AG04449 (cell line): Measurements from ENCODE around the gene GSTM4.
"Not testable (repeated sequence)": the region's sequence is repeated elsewhere in the genome, so short reads cannot be mapped to it uniquely, and the experiment has no call there.

Source experiments
- CTCF ChIA-PET: fragments of 350-600 bp; formaldehyde crosslinking; extraction: SDS; loops from one replicate; lab custom pipeline; 2021; ENCODE audit warnings: antibody characterized with exemption; lab: Yijun Ruan, JAX
- POLR2A ChIA-PET: fragments of 400-600, 350-600 bp; formaldehyde crosslinking; extraction: SDS; loops from one replicate; lab custom pipeline; 2020; ENCODE audit warnings: antibody characterized with exemption, inconsistent platforms; lab: Yijun Ruan, JAX
- DNase-seq: peaks from one replicate; pipeline ENCODE4 v3.0.0-alpha.2; 2010; ENCODE audit warnings: low read depth, low spot score
- H3K4me3 ChIP-seq: 2 replicates; pipeline ENCODE4 v1.5.1; 2011; ENCODE audit warnings: low read depth, mild to moderate bottlenecking, control low read depth, low read length
- TF ChIP-seq, protein P1 (sequence below): IDR thresholded peaks from one replicate; pipeline ENCODE4 v1.5.1; 2011; ENCODE audit warnings: mild to moderate bottlenecking, moderate library complexity, low read length, control low read depth, inconsistent platforms; ENCODE audit not compliant: insufficient read depth; ENCODE audit errors: missing control alignments

GSTM4 gene

GRCh38 chr1:109697066-109697465 lies 41.2 kb downstream of the GSTM4 start:
- CTCF ChIA-PET: no interaction called here
- DNase-seq: no peak
- H3K4me3 ChIP-seq: no peak overlapping the region
- TF ChIP-seq, protein P1, sequence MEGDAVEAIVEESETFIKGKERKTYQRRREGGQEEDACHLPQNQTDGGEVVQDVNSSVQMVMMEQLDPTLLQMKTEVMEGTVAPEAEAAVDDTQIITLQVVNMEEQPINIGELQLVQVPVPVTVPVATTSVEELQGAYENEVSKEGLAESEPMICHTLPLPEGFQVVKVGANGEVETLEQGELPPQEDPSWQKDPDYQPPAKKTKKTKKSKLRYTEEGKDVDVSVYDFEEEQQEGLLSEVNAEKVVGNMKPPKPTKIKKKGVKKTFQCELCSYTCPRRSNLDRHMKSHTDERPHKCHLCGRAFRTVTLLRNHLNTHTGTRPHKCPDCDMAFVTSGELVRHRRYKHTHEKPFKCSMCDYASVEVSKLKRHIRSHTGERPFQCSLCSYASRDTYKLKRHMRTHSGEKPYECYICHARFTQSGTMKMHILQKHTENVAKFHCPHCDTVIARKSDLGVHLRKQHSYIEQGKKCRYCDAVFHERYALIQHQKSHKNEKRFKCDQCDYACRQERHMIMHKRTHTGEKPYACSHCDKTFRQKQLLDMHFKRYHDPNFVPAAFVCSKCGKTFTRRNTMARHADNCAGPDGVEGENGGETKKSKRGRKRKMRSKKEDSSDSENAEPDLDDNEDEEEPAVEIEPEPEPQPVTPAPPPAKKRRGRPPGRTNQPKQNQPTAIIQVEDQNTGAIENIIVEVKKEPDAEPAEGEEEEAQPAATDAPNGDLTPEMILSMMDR: no peak
- POLR2A ChIA-PET: no interaction called here

GRCh38 chr1:109697861-109698260 lies 42.0 kb downstream of the GSTM4 start:
- POLR2A ChIA-PET, H3K4me3 ChIP-seq, DNase-seq, CTCF ChIA-PET: not testable (repeated sequence)

DNA sequence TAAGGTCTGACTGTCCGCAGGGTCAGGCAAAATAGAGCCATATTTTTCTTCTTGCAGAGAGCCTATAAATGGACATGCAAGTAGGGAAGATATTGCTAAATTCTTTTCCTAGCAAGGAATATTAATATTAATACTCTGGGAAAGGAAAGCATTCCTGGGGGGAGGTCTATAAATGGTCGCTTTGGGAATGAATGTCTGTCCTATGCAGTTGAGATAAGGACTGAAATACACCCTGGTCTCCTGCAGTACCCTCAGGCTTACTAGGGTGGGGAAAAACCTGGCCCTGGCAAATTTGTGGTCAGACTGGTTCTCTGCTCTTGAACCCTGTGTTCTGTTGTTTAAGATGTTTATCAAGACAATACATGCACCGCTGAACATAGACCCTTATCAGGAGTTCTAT lies 47.0 kb downstream of the GSTM4 start:
- DNase-seq, CTCF ChIA-PET, POLR2A ChIA-PET, H3K4me3 ChIP-seq: not testable (repeated sequence)

DNA sequence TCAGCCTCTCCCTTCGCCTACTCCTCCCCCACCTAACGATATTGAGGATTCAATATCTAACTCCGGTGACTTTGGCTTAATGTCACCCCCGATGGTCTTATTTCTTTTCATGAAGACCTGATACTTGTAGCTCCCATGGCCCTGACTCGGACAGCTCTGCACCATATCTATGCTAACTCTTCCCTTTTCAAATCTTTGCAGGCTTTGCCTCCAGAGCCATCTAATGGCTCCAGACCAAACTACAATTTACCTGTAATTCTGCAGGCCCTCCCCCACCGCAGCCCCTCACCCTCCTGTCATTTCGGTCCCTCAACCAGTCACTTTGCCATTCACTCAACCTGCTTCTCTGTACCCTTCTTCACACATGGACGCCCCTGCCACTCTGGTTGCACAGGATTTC lies 48.3 kb downstream of the GSTM4 start:
- ChIA-PET POLR2A (no interaction called here), CTCF (no interaction called here)
- TF ChIP-seq, protein P1: no peak
- DNase-seq: no peak
- H3K4me3 ChIP-seq: no peak overlapping the region

DNA sequence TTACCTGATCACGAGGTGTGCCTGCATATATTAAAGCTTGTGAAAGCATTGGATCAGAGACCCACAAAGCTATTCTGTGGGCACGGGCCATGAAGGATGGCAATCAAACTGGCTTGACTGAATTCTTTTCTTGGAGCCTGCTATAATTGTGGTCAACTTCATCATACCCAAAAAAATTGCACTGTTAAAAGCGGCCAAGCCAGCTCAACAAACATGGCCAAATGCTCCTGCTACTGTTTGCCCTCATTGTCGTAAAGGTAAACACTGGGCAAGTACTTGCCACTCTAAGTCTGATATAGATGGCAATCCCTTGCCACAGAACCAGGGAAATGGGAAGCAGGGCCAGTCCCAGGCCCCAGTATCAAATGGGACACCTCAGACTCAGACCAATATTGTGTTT lies 49.5 kb downstream of the GSTM4 start:
- no peak for DNase-seq
- H3K4me3 ChIP-seq: no peak overlapping the region
- TF ChIP-seq, protein P1: no peak
- CTCF ChIA-PET: interaction anchor here (0.7 kb wide), 2 partner anchors 8 to 65 kb away, joined by 3 to 4 read pairs; no protein-coding TSS in a partner anchor
- POLR2A ChIA-PET: no interaction called here

GRCh38 chr1:109708949-109709348 lies 53.0 kb downstream of the GSTM4 start:
- POLR2A ChIA-PET, CTCF ChIA-PET, H3K4me3 ChIP-seq, DNase-seq: not testable (repeated sequence)

GRCh38 chr1:109709822-109710221 lies 53.9 kb downstream of the GSTM4 start:
- DNase-seq, CTCF ChIA-PET, H3K4me3 ChIP-seq, POLR2A ChIA-PET: not testable (repeated sequence)
